ENCODE data around the gene S100A5.

- TF ChIP-seq TAF1 (IDR thresholded peaks at IDR 0.05; ENCODE audit: borderline replicate concordance, low read depth, low read length) (no peak), NBN (IDR thresholded peaks at IDR 0.05) (no peak), JUNB (IDR thresholded peaks at IDR 0.05) (no peak), IRF5 (IDR thresholded peaks at IDR 0.05; ENCODE audit: borderline replicate concordance) (no peak), EZH2 (IDR thresholded peaks at IDR 0.05; ENCODE audit: borderline replicate concordance, control insufficient read depth, low read depth, low read length) (no peak), CBX5 (IDR thresholded peaks at IDR 0.05; ENCODE audit: low read depth) (no peak), TCF12 (IDR thresholded peaks at IDR 0.05; ENCODE audit: low read depth, low read length) (no peak), BACH1 (IDR thresholded peaks at IDR 0.05; ENCODE audit: borderline replicate concordance) (no peak), CTCF (IDR thresholded peaks at IDR 0.05 in 2 of 3, conservative IDR thresholded peaks at IDR 0.05 in 1 of 3; ENCODE audit: control insufficient read depth in 2 of 3, extremely low read depth in 1 of 3, insufficient read depth in 1 of 3, low read depth in 3 of 3, low read length in 3 of 3) (no peak), ZNF274 (IDR thresholded peaks at IDR 0.05; ENCODE audit: insufficient read depth, insufficient read length) (no peak)
Measured at GRCh38 chr1:153506831-153507413, 33.8 kb downstream of the S100A5 start.

All from GM12878 (cell line).